GM12864 (cell line): ENCODE results near the gene RIMBP2.

Experiments
- DNase-seq: peaks from one replicate; pipeline ENCODE4 v3.0.0-alpha.2; 2011; ENCODE audit warnings: low read depth
- H3K4me3 ChIP-seq: 2 replicates; pipeline ENCODE4 v1.5.1; 2011; ENCODE audit warnings: mild to moderate bottlenecking, low read depth, low read length, control low read depth
- CTCF ChIP-seq: IDR thresholded peaks from 2 replicates; pipeline ENCODE4 v1.5.1; 2011; ENCODE audit warnings: low read depth, mild to moderate bottlenecking, moderate library complexity, low read length, control low read depth, inconsistent platforms; ENCODE audit errors: missing control alignments

RIMBP2 gene

GRCh38 chr12:130538343-130539095, 177.6 kb downstream of the RIMBP2 start:
- no peak for DNase-seq
- no peak for TF ChIP-seq CTCF
- no peak overlapping the region for H3K4me3 ChIP-seq

- TF ChIP-seq CTCF, result no peak
- no peak for DNase-seq
- no peak overlapping the region for H3K4me3 ChIP-seq
These were observed 178.4 kb downstream of the RIMBP2 start for GRCh38 chr12:130537655-130538054.

GRCh38 chr12:130537051-130537450, 179.0 kb downstream of the RIMBP2 start:
- H3K4me3 ChIP-seq, result no peak overlapping the region
- DNase-seq, result no peak
- no peak for TF ChIP-seq CTCF

GRCh38 chr12:130530429-130530828, 185.7 kb downstream of the RIMBP2 start:
- TF ChIP-seq CTCF, result no peak
- no peak for DNase-seq
- H3K4me3 ChIP-seq, result no peak overlapping the region

GRCh38 chr12:130529781-130530180, 186.3 kb downstream of the RIMBP2 start:
- TF ChIP-seq CTCF, result no peak
- DNase-seq, result no peak

GRCh38 chr12:130527239-130527638, 188.9 kb downstream of the RIMBP2 start:
- no peak for TF ChIP-seq CTCF
- no peak overlapping the region for H3K4me3 ChIP-seq
- DNase-seq, result no peak

More at GRCh38 chr12:130529781-130530180, 186.3 kb downstream of the RIMBP2 start:
- no peak overlapping the region for H3K4me3 ChIP-seq

GRCh38 chr12:130526813-130527212, 189.3 kb downstream of the RIMBP2 start:
- TF ChIP-seq CTCF, result no peak
- no peak overlapping the region for H3K4me3 ChIP-seq
- DNase-seq, result no peak
